ENCODE data around the gene DMPK.

- TF ChIP-seq NRF1 (IDR thresholded peaks at IDR 0.05; ENCODE audit: low read depth, low read length) (no peak), EZH2phosphoT487 (IDR thresholded peaks at IDR 0.05; ENCODE audit: borderline replicate concordance, low read depth) (no peak), GABPA (IDR thresholded peaks at IDR 0.05; ENCODE audit: low read depth) (no peak), MXI1 (IDR thresholded peaks at IDR 0.05; ENCODE audit: low read depth, low read length) (no peak), CTCF (IDR thresholded peaks at IDR 0.05) (no peak), GATA2 (CRISPR knock-in tag; IDR thresholded peaks at IDR 0.05) (no peak), RAD21 (IDR thresholded peaks at IDR 0.05; ENCODE audit: low read length) (no peak), RFX5 (IDR thresholded peaks at IDR 0.05; ENCODE audit: low read length) (no peak), SIN3A (IDR thresholded peaks at IDR 0.05; ENCODE audit: borderline replicate concordance, low read depth, low read length) (no peak), POLR2AphosphoS5 (IDR thresholded peaks at IDR 0.05; ENCODE audit: low read depth, low read length) (no peak), YY1 (IDR thresholded peaks at IDR 0.05; ENCODE audit: low read depth) (no peak), PBX3 (IDR thresholded peaks at IDR 0.05) (no peak)
- TF ChIP-seq, protein P1, sequence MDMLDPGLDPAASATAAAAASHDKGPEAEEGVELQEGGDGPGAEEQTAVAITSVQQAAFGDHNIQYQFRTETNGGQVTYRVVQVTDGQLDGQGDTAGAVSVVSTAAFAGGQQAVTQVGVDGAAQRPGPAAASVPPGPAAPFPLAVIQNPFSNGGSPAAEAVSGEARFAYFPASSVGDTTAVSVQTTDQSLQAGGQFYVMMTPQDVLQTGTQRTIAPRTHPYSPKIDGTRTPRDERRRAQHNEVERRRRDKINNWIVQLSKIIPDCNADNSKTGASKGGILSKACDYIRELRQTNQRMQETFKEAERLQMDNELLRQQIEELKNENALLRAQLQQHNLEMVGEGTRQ (IDR thresholded peaks at IDR 0.05; ENCODE audit: borderline replicate concordance, low read depth, low read length), result no peak
- TF ChIP-seq, protein P2, sequence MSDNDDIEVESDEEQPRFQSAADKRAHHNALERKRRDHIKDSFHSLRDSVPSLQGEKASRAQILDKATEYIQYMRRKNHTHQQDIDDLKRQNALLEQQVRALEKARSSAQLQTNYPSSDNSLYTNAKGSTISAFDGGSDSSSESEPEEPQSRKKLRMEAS (IDR thresholded peaks at IDR 0.05; ENCODE audit: low read depth), result no peak
Observed at GRCh38 chr19:45821570-45821969, 39.3 kb upstream of the DMPK start.
